ENCODE results near the gene AFAP1L1.

The AFAP1L1 gene

DNA sequence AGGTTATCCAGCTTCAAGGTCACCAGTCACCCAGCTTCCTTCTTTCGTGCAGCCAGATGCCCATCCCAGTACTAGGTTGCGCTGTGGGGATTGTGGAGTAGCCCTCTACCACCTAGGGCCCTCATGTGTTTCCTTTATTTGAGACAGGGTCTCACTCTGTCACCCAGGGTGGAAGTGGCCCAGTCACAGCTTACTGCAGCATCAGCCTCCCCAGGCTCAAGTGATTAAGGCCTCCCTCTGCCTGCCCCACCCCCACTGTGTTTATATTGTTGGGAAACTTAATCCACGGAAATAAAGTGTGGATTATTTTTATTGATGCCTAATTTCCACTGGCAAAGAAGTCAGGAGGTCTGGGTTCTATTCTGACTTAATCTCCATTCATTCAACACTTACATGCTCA is 103.1 kb downstream of the AFAP1L1 start:
- TF ChIP-seq, protein P1, sequence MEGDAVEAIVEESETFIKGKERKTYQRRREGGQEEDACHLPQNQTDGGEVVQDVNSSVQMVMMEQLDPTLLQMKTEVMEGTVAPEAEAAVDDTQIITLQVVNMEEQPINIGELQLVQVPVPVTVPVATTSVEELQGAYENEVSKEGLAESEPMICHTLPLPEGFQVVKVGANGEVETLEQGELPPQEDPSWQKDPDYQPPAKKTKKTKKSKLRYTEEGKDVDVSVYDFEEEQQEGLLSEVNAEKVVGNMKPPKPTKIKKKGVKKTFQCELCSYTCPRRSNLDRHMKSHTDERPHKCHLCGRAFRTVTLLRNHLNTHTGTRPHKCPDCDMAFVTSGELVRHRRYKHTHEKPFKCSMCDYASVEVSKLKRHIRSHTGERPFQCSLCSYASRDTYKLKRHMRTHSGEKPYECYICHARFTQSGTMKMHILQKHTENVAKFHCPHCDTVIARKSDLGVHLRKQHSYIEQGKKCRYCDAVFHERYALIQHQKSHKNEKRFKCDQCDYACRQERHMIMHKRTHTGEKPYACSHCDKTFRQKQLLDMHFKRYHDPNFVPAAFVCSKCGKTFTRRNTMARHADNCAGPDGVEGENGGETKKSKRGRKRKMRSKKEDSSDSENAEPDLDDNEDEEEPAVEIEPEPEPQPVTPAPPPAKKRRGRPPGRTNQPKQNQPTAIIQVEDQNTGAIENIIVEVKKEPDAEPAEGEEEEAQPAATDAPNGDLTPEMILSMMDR (IDR thresholded peaks at IDR 0.05; ENCODE audit: borderline replicate concordance, insufficient read depth, low read depth, low read length) = no peak

DNA sequence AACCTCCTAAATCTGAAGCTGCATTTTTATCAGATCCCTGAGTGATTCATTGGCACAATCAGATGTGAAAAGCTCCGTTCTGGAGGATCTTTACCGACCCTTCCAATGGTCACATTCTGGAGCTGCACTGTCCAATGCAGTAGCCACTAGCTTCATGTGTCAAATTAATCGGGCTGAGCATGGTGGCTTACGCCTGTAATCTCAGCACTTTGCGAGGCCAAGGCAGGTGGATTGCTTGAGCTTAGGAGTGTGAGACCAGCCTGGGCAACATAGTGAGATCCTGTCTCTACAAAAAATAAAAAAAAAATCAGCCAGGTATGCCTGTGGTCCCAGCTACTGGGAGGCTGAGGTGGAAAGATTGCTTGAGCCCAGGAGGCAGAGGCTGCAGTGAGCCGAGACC is 103.8 kb downstream of the AFAP1L1 start:
- H3K4me3 ChIP-seq (ENCODE audit: low read depth, low read length) = no peak overlapping the region
- TF ChIP-seq, protein P1 (IDR thresholded peaks at IDR 0.05; ENCODE audit: borderline replicate concordance, insufficient read depth, low read depth, low read length) = no peak

More for the DNA sequence above, 103.1 kb downstream of the AFAP1L1 start:
- no peak overlapping the region for H3K4me3 ChIP-seq (ENCODE audit: low read depth, low read length)

DNA sequence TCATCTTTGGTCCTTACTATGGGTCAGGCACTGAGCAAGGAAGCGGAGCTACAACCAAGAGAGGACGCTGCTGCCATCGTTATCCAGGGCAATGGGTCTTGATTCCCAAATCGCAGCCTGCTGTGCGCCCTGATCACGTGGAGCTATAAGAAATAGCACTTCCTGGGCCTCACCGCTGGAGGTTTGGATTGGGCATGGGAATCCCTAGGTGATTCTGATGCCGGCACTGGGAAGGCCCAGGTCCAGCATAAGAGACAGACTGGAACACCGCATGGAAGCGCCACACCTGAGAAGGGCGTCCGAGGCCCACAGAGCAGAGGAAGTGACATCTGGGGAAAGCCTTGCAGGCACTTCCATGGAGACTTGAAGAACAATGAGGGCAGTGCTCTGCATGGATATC is 104.4 kb downstream of the AFAP1L1 start:
- TF ChIP-seq, protein P1 (IDR thresholded peaks at IDR 0.05; ENCODE audit: borderline replicate concordance, insufficient read depth, low read depth, low read length) = no peak
- H3K4me3 ChIP-seq (ENCODE audit: low read depth, low read length) = no peak overlapping the region

DNA sequence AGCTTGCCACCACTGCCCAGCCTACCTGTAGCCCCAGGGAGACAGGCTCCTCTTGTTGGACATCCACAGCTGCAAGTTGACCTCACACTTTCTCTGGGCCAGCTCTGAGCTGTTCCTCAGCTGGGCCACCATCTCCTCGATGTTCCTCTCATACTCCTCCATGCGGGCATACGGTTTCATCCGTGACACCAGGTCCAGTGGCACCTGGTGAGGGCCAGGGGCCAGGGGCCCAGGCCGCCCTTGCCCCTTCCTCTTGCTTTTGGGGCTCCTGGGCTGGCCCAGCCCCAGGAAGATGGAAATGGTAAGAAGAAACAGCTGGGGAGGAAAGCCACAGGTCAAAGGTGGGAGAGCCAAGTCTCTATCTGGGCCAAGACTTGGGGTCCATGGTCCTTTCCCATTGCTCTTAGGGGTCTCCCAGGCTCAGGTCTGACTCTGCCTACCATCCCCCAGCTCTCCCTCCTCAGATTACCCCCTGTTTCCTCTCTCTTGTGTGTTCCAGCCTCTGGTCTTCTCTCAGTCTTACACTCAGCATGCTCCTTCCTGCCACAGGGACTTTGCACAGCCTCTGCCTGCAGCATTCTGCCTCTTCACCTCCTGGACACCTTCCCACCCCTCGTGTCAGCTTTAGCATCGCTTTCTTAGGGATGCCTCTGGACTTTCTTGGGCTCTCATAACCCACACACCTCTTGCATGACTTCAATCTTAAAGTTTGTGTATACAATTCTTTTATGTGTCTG is 105.2 kb downstream of the AFAP1L1 start:
- no peak overlapping the region for H3K4me3 ChIP-seq (ENCODE audit: low read depth, low read length)
- TF ChIP-seq, protein P1 (IDR thresholded peaks at IDR 0.05; ENCODE audit: borderline replicate concordance, insufficient read depth, low read depth, low read length) = no peak

DNA sequence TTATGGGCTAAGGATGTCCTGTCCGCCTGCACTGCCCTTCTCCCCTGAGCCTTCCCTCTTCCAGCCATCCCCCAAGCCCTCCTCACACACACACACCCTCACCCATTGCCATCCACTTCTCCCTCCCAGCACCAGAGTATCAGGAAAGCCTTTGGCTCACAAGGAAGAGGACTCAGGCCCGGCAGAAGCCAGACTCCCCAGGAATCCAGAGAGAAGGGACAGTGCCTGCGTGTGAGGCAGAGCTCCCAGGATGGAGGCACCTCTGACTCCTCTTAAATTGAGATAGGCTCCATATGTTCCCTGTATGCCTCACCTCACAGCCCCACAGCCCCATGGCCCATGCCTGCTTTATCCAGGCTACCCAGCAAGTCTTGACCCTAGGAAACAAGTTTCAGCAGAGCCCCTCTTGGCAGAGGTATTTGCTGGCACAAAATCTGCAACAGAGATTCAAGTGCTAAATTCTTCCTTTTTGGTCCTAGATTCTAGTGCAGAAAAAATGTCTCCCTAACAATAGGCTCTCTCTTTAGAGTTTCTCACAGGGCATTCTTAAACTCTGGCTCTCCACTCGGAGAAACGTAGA is 106.7 kb downstream of the AFAP1L1 start:
- TF ChIP-seq, protein P1 (IDR thresholded peaks at IDR 0.05; ENCODE audit: borderline replicate concordance, insufficient read depth, low read depth, low read length) = no peak
- no peak overlapping the region for H3K4me3 ChIP-seq (ENCODE audit: low read depth, low read length)

DNA sequence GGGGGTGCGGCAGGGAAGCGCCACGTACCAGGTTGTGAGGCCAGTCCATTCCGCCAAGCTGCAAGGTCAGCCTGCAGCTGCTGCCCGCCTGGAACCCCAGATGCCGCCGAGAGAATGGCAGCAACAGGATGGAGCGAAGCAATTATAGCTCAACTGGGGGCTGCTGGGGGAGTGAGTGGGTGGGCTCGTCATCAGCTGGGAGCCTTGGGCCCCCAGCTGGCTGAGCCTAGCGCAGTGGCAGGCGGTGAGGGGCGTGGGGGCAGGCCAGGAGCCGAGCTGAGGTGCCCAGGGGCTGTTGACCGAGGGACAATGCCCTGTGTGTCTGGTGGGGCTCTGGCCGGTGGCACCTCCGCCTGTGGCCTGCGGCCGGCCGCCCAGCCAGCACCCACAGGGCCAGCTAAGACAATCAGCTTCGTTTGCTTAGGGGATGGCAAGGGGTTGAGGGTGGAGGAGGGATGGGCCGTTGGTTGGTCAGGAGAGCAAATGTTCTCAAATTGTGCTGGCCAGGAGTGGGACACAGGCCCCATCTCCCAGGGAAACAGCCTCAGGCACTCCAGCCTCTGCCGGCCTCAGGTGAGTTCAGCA is 107.6 kb downstream of the AFAP1L1 start, which contains the start of gene IL17B:
TSS of gene IL17B (minus strand) at position 116 of the 585 bp plus-strand sequence. CDS start at position 49, 67 bp downstream.
- no peak within 1 kb of the TSS for H3K4me3 ChIP-seq (ENCODE audit: low read depth, low read length)
- TF ChIP-seq, protein P1 (IDR thresholded peaks at IDR 0.05; ENCODE audit: borderline replicate concordance, insufficient read depth, low read depth, low read length) = no peak
